SK-N-SH treated with all-trans-retinoic acid at 6 μM for 48 hours (cell line): ENCODE measurements around the gene ROCK2.

ENCODE experiments used
- ATAC-seq: fragments of 200-7000 bp; cut with Tn5 transposase; 3 replicates; pipeline ENCODE4 v1.9.1; 2020; ENCODE audit warnings: mild to moderate bottlenecking, moderate library complexity
- BACH2 ChIP-seq: fragments of 250-450 bp; sonication (Bioruptor Pico); IDR thresholded peaks from 2 replicates; pipeline ENCODE4 v1.9.0; 2021; ENCODE audit warnings: mild to moderate bottlenecking, borderline replicate concordance
- CREB5 ChIP-seq: fragments of 250-450 bp; sonication (Bioruptor Pico); IDR thresholded peaks from 2 replicates; pipeline ENCODE4 v1.5.1; 2020; ENCODE audit warnings: low read depth, mild to moderate bottlenecking, moderate library complexity
- CSDC2 ChIP-seq: fragments of 250-450 bp; sonication (Bioruptor Pico); IDR thresholded peaks from 2 replicates; pipeline ENCODE4 v1.5.0; 2020; ENCODE audit warnings: mild to moderate bottlenecking, moderate library complexity
- CSRNP3 ChIP-seq: fragments of 250-450 bp; sonication (Bioruptor Pico); IDR thresholded peaks from 2 replicates; pipeline ENCODE4 v1.5.1; 2021; ENCODE audit warnings: mild to moderate bottlenecking, moderate library complexity
- ESRRG ChIP-seq: fragments of 250-450 bp; sonication (Bioruptor Pico); IDR thresholded peaks from 2 replicates; pipeline ENCODE4 v1.6.1; 2021; ENCODE audit warnings: mild to moderate bottlenecking
- GLIS3 ChIP-seq: fragments of 250-450 bp; sonication (Bioruptor Pico); IDR thresholded peaks from 2 replicates; pipeline ENCODE4 v1.5.0; 2020; ENCODE audit warnings: mild to moderate bottlenecking, moderate library complexity
- ISL1 ChIP-seq: fragments of 250-450 bp; sonication (Bioruptor Pico); IDR thresholded peaks from 2 replicates; pipeline ENCODE4 v2.1.2; 2022; ENCODE audit warnings: mild to moderate bottlenecking, moderate library complexity
- OSR1 ChIP-seq: fragments of 250-450 bp; sonication (Bioruptor Pico); IDR thresholded peaks from 2 replicates; pipeline ENCODE4 v1.8.0; 2022; ENCODE audit warnings: moderate library complexity, mild to moderate bottlenecking, inconsistent platforms
- PATZ1 ChIP-seq: fragments of 250-450 bp; sonication (Bioruptor Pico); IDR thresholded peaks from 2 replicates; pipeline ENCODE4 v1.8.0; 2020; ENCODE audit warnings: mild to moderate bottlenecking, moderate library complexity, borderline replicate concordance
- POU6F1 ChIP-seq: fragments of 250-450 bp; sonication (Bioruptor Pico); IDR thresholded peaks from 2 replicates; pipeline ENCODE4 v1.8.0; 2021; ENCODE audit warnings: low read depth, mild to moderate bottlenecking, moderate library complexity, borderline replicate concordance
- PPARA ChIP-seq: fragments of 250-450 bp; sonication (Bioruptor Pico); IDR thresholded peaks from 2 replicates; pipeline ENCODE4 v1.5.0; 2020; ENCODE audit warnings: mild to moderate bottlenecking, borderline replicate concordance
- RARB ChIP-seq: fragments of 250-450 bp; sonication (Bioruptor Pico); IDR thresholded peaks from 2 replicates; pipeline ENCODE4 v1.8.0; 2021; ENCODE audit warnings: mild to moderate bottlenecking, moderate library complexity
- TCF4 ChIP-seq: fragments of 250-450 bp; sonication (Bioruptor Pico); IDR thresholded peaks from 2 replicates; pipeline ENCODE4 v1.8.0; 2021; ENCODE audit warnings: mild to moderate bottlenecking, moderate library complexity, borderline replicate concordance
- TOX ChIP-seq: fragments of 250-450 bp; sonication (Bioruptor Pico); IDR thresholded peaks from 2 replicates; pipeline ENCODE4 v1.8.0; 2021; ENCODE audit warnings: mild to moderate bottlenecking, moderate library complexity, borderline replicate concordance
- TSHZ2 ChIP-seq: fragments of 250-450 bp; sonication (Bioruptor Pico); IDR thresholded peaks from 2 replicates; pipeline ENCODE4 v1.5.0; 2020; ENCODE audit warnings: mild to moderate bottlenecking, moderate library complexity
- ZC3H10 ChIP-seq: fragments of 250-450 bp; sonication (Bioruptor Pico); IDR thresholded peaks from 2 replicates; pipeline ENCODE4 v1.5.1; 2021; ENCODE audit warnings: mild to moderate bottlenecking, moderate library complexity
- ZFP3 ChIP-seq: fragments of 250-450 bp; sonication (Bioruptor Pico); IDR thresholded peaks from 2 replicates; pipeline ENCODE4 v1.5.0; 2020; ENCODE audit warnings: mild to moderate bottlenecking, moderate library complexity
- ZFP30 ChIP-seq: fragments of 450-650 bp; formaldehyde crosslinking; IDR thresholded peaks from 2 replicates; pipeline ENCODE4 v1.5.0; 2022; ENCODE audit warnings: mild to moderate bottlenecking, moderate library complexity
- ZNF8 ChIP-seq: fragments of 450-650 bp; formaldehyde crosslinking; IDR thresholded peaks from 2 replicates; pipeline ENCODE4 v1.5.0; 2020; ENCODE audit warnings: mild to moderate bottlenecking, moderate library complexity

ROCK2 gene

GRCh38 chr2:11311543-11311942, 32.9 kb downstream of the ROCK2 start:
- TF ChIP-seq ZNF8 (CRISPR knock-in tag) (no peak), ZFP30 (CRISPR knock-in tag) (no peak), OSR1 (CRISPR knock-in tag) (no peak), CREB5 (CRISPR knock-in tag) (no peak), TOX (no peak), ESRRG (CRISPR knock-in tag) (no peak), CSDC2 (CRISPR knock-in tag) (no peak), RARB (no peak), PPARA (CRISPR knock-in tag) (no peak), ISL1 (CRISPR knock-in tag) (no peak), ZFP3 (CRISPR knock-in tag) (no peak), GLIS3 (no peak), PATZ1 (no peak), ZC3H10 (no peak), BACH2 (CRISPR knock-in tag) (no peak), CSRNP3 (no peak), TCF4 (CRISPR knock-in tag) (no peak)
- ATAC-seq = no peak

GRCh38 chr2:11310212-11310611, 34.2 kb downstream of the ROCK2 start:
- no peak for ATAC-seq
- no peak for TF ChIP-seq CREB5 (CRISPR knock-in tag)
- TF ChIP-seq POU6F1 (CRISPR knock-in tag) = no peak
- TF ChIP-seq ESRRG (CRISPR knock-in tag) = no peak
- TF ChIP-seq, all 23 proteins: peak for 0

GRCh38 chr2:11309706-11310105, 34.7 kb downstream of the ROCK2 start:
- no peak for TF ChIP-seq ESRRG (CRISPR knock-in tag)
- ATAC-seq = no peak

- TF ChIP-seq PATZ1 (no peak), ISL1 (CRISPR knock-in tag) (no peak), TSHZ2 (CRISPR knock-in tag) (no peak), RARB (no peak), ZNF8 (CRISPR knock-in tag) (no peak), BACH2 (CRISPR knock-in tag) (no peak)
- no peak for ATAC-seq
These were observed 36.5 kb downstream of the ROCK2 start for GRCh38 chr2:11307764-11308415.
